ENCODE data around the gene C20orf96. TPM values are rescaled to one million over a fixed set of nuclear protein-coding genes. Genes with fewer than 3 reads are reported as not detected.

C20orf96 gene
- total RNA-seq, 1 experiment from 2014 or later: 25.7 TPM

DNA sequence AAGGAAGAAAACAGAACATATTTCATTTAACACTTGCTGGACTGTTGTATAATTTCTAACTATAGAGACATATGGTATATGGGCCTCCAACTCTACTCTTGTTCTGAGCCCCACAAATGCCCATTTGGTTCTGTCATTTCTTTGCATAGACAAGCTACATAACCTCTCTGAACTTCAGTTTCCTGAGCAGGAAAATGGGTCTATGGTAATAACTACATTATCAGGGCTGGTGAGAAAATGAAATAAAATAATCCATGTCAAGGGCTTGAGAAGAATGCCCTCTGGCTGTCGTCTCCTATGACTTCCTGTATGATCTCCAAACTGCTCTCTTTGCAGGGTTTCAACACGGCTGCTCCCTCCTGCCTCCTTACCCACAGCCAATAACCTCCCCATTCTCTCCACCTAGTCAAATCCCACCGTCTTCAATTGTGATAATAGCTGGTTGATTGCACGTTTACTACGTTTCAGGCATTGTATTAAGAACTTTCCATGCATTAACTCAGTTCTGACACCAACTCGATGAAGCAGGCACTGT, 18.8 kb upstream of the C20orf96 start:
- H3K79me2 ChIP-seq (ENCODE audit: low read depth): no peaks in the 10 kb centered on the region
- intact Hi-C loops (cut with micrococcal nuclease; ENCODE audit: unreplicated experiment): no loop called here
- no peaks in the 10 kb centered on the region for H4K20me1 ChIP-seq (ENCODE audit: insufficient read depth)
- ChIA-PET CTCF (no interaction called here), POLR2A (ENCODE audit: unreplicated experiment) (no interaction called here)
- no TSS peak for BruUV-seq (replicated peaks)
- peaks cover 12% of the 10 kb centered on the region for H3K4me1 ChIP-seq (replicated peaks; ENCODE audit: insufficient read depth)
- no peaks in the 10 kb centered on the region for H3K9me3 ChIP-seq (ENCODE audit: insufficient read depth, low read depth)
- no peaks in the 10 kb centered on the region for H3K27me3 ChIP-seq (ENCODE audit: insufficient read depth, low read depth)
- no peak for TF ChIP-seq EZH2 (IDR thresholded peaks at IDR 0.05; ENCODE audit: low read depth)
- TF ChIP-seq, protein P1, sequence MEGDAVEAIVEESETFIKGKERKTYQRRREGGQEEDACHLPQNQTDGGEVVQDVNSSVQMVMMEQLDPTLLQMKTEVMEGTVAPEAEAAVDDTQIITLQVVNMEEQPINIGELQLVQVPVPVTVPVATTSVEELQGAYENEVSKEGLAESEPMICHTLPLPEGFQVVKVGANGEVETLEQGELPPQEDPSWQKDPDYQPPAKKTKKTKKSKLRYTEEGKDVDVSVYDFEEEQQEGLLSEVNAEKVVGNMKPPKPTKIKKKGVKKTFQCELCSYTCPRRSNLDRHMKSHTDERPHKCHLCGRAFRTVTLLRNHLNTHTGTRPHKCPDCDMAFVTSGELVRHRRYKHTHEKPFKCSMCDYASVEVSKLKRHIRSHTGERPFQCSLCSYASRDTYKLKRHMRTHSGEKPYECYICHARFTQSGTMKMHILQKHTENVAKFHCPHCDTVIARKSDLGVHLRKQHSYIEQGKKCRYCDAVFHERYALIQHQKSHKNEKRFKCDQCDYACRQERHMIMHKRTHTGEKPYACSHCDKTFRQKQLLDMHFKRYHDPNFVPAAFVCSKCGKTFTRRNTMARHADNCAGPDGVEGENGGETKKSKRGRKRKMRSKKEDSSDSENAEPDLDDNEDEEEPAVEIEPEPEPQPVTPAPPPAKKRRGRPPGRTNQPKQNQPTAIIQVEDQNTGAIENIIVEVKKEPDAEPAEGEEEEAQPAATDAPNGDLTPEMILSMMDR (conservative IDR thresholded peaks at IDR 0.05): no peak
- peaks cover 6% of the 10 kb centered on the region; the same call in 1 of the 2 replicates for H3F3A ChIP-seq (ENCODE audit: insufficient read depth, low read depth)
- H3K4me3 ChIP-seq: no peak overlapping the region
- H3K9me2 ChIP-seq (ENCODE audit: insufficient read depth): no peaks in the 10 kb centered on the region
- no peak for DNase-seq
- H3K36me3 ChIP-seq (ENCODE audit: low read depth): no peaks in the 10 kb centered on the region
- no peak overlapping the region for H3K4me2 ChIP-seq
- H2AFZ ChIP-seq: no peak overlapping the region
- no peak overlapping the region for H3K27ac ChIP-seq

- no TSS peak for BruUV-seq (replicated peaks)
- Histone ChIP-seq H4K20me1 (ENCODE audit: insufficient read depth) (no peaks in the 10 kb centered on the region), H3K27ac (no peak overlapping the region), H3K79me2 (ENCODE audit: low read depth) (no peaks in the 10 kb centered on the region), H3K36me3 (ENCODE audit: low read depth) (no peaks in the 10 kb centered on the region), H3K4me2 (no peak overlapping the region), H2AFZ (no peak overlapping the region), H3K4me3 (no peak overlapping the region), H3K9me2 (ENCODE audit: insufficient read depth) (no peaks in the 10 kb centered on the region), H3K9me3 (ENCODE audit: insufficient read depth, low read depth) (no peaks in the 10 kb centered on the region), H3K27me3 (ENCODE audit: insufficient read depth, low read depth) (no peaks in the 10 kb centered on the region), H3F3A (ENCODE audit: insufficient read depth, low read depth) (peaks cover 6% of the 10 kb centered on the region; the same call in 1 of the 2 replicates), H3K4me1 (replicated peaks; ENCODE audit: insufficient read depth) (peaks cover 4% of the 10 kb centered on the region)
- POLR2A ChIA-PET (ENCODE audit: unreplicated experiment): no interaction called here
- no peak for DNase-seq
- CTCF ChIA-PET: interaction anchor here (0.6 kb wide), 1 partner anchor 11 kb away, joined by 5 read pairs; no protein-coding TSS in a partner anchor
- no peak for TF ChIP-seq EZH2 (IDR thresholded peaks at IDR 0.05; ENCODE audit: low read depth)
- TF ChIP-seq, protein P1 (conservative IDR thresholded peaks at IDR 0.05): no peak
- intact Hi-C loops (cut with micrococcal nuclease; ENCODE audit: unreplicated experiment): no loop called here
These were observed 18.0 kb upstream of the C20orf96 start for GRCh38 chr20:308427-309038.

- no peak overlapping the region for H3K27ac ChIP-seq
- no peak for TF ChIP-seq EZH2 (IDR thresholded peaks at IDR 0.05; ENCODE audit: low read depth)
- TF ChIP-seq, protein P1 (conservative IDR thresholded peaks at IDR 0.05): no peak
- no peak overlapping the region for H3K4me2 ChIP-seq
- intact Hi-C loops (cut with micrococcal nuclease; ENCODE audit: unreplicated experiment): no loop called here
- peaks cover 9% of the 10 kb centered on the region for H3K79me2 ChIP-seq (ENCODE audit: low read depth)
- no peaks in the 10 kb centered on the region for H3K9me3 ChIP-seq (ENCODE audit: insufficient read depth, low read depth)
- no TSS peak for BruUV-seq (replicated peaks)
- no peak overlapping the region for H3K4me3 ChIP-seq
- H2AFZ ChIP-seq: no peak overlapping the region
- H3K36me3 ChIP-seq (ENCODE audit: low read depth): no peaks in the 10 kb centered on the region
- H3F3A ChIP-seq (ENCODE audit: insufficient read depth, low read depth): peaks cover 22% of the 10 kb centered on the region
- no peaks in the 10 kb centered on the region for H3K4me1 ChIP-seq (replicated peaks; ENCODE audit: insufficient read depth)
- H3K27me3 ChIP-seq (ENCODE audit: insufficient read depth, low read depth): no peaks in the 10 kb centered on the region
- ChIA-PET CTCF (no interaction called here), POLR2A (ENCODE audit: unreplicated experiment) (no interaction called here)
- H4K20me1 ChIP-seq (ENCODE audit: insufficient read depth): peaks cover 10% of the 10 kb centered on the region; the same call in 1 of the 2 replicates
- H3K9me2 ChIP-seq (ENCODE audit: insufficient read depth): no peaks in the 10 kb centered on the region
- DNase-seq: no peak
These were observed 15.2 kb upstream of the C20orf96 start for GRCh38 chr20:305745-306144.

All from PC-9 (cell line).